Epithelial cell of esophagus (primary cell): Measurements from ENCODE around the gene CBR1.

Experiments
- DNase-seq: peaks from one replicate; pipeline ENCODE4 v3.0.0; 2010; ENCODE audit warnings: low read depth
- H3K4me3 ChIP-seq: 2 replicates; pipeline ENCODE4 v1.5.1; 2011; ENCODE audit warnings: mild to moderate bottlenecking, low read length, control low read depth
- TF ChIP-seq, protein P1 (sequence below): IDR thresholded peaks from 2 replicates; pipeline ENCODE4 v1.5.1; 2011; ENCODE audit warnings: low read depth, mild to moderate bottlenecking, low read length, control low read depth, inconsistent platforms; ENCODE audit not compliant: insufficient read depth; ENCODE audit errors: missing control alignments

The CBR1 gene

DNA sequence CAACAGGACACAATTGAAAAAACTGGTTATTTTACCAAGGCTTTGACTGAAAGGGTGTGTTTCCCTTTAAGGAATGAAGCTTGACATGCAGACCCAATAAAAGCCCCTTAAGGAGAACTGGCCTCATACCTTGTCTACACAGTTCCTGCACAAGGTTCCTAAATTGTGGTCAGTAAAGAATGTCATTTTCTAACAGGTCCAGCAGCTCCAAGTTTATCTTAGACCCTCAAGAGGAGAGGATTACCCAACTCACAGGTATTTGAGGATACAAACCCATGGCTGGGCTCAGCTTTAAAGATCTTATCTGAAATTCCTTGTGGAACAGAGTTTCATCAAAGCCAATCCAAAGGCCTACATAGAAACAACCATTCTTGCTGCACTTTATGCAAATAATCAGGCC is 33.6 kb downstream of the CBR1 start:
- DNase-seq, result no peak
- TF ChIP-seq, protein P1, sequence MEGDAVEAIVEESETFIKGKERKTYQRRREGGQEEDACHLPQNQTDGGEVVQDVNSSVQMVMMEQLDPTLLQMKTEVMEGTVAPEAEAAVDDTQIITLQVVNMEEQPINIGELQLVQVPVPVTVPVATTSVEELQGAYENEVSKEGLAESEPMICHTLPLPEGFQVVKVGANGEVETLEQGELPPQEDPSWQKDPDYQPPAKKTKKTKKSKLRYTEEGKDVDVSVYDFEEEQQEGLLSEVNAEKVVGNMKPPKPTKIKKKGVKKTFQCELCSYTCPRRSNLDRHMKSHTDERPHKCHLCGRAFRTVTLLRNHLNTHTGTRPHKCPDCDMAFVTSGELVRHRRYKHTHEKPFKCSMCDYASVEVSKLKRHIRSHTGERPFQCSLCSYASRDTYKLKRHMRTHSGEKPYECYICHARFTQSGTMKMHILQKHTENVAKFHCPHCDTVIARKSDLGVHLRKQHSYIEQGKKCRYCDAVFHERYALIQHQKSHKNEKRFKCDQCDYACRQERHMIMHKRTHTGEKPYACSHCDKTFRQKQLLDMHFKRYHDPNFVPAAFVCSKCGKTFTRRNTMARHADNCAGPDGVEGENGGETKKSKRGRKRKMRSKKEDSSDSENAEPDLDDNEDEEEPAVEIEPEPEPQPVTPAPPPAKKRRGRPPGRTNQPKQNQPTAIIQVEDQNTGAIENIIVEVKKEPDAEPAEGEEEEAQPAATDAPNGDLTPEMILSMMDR, result no peak
- H3K4me3 ChIP-seq, result no peak overlapping the region

DNA sequence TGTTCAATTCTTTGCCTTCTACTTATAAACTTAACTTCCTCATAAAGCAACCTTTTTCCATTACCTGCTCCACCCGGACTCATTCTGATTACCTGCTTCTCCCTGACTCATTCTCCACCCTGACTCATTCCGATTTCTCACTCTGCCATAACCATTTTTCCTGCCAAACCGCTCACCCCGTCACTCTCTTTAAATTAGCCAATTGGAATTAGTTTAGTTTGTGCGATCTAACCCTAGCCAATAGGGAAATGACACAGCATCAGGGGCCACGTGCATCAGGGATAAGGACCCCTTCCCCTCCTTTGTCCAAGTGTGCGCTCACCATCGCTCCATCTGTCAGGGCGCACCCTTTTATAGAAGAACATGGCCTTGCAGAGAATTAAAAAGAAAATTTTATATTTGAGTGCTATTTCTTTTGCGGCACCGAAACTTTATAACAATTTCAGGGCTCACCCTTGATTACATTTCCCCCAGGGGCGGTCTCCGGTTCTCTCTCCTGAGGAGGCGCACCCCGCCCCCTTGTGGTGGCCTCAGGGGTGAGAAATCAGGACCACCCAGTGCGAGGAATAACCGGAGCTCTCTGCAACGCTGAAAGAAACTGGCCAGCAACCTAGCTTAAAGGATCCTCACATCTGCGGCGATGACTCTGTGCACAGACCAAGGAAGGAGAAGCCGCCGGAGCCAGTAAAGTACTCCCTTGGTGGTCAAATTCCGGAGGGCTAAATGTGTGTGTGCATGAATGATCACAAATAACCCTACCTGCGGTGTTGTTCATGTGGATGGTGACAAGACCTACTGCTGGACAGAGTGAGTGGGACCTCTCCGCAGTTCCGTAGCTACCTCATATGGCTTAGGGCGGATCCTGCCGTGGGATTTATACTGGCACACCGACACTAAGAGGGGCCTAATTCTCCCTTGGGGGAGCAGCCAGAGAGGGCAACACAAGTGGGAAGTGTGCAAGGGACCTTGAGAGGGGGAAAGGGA is 34.8 kb downstream of the CBR1 start:
- DNase-seq, result peak; percentile 88
- TF ChIP-seq, protein P1, result peak; percentile 39
- peak overlapping the region; percentile 7 for H3K4me3 ChIP-seq

- TF ChIP-seq, protein P1, result no peak
- DNase-seq, result no peak
- H3K4me3 ChIP-seq, result no peak overlapping the region
Measured at GRCh38 chr21:36105327-36105842, 35.6 kb downstream of the CBR1 start.

DNA sequence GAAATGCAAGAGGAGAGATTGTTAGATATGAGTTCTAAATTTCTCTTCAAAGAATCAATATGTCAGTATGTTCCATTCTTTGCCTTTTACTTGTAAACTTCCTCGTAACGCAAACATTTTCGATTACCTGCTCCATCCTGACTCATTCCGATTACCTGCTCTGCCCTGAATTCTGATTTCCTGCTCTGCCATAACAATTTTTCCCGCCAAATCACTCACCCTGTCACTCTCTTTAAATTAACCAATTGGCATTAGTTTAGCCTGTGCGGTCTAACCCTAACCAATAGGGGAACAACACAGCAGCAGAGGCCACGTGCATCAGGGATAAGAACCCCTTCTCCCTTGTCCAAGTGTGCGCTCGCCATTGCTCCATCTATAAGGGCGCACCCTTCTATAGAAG is 40.0 kb downstream of the CBR1 start:
- no peak for DNase-seq
- TF ChIP-seq, protein P1, result no peak
- H3K4me3 ChIP-seq, result no peak overlapping the region

- H3K4me3 ChIP-seq, result no peak overlapping the region
- TF ChIP-seq, protein P1, result no peak
- DNase-seq, result no peak
Measured at GRCh38 chr21:36111238-36111637, 41.4 kb downstream of the CBR1 start.

DNA sequence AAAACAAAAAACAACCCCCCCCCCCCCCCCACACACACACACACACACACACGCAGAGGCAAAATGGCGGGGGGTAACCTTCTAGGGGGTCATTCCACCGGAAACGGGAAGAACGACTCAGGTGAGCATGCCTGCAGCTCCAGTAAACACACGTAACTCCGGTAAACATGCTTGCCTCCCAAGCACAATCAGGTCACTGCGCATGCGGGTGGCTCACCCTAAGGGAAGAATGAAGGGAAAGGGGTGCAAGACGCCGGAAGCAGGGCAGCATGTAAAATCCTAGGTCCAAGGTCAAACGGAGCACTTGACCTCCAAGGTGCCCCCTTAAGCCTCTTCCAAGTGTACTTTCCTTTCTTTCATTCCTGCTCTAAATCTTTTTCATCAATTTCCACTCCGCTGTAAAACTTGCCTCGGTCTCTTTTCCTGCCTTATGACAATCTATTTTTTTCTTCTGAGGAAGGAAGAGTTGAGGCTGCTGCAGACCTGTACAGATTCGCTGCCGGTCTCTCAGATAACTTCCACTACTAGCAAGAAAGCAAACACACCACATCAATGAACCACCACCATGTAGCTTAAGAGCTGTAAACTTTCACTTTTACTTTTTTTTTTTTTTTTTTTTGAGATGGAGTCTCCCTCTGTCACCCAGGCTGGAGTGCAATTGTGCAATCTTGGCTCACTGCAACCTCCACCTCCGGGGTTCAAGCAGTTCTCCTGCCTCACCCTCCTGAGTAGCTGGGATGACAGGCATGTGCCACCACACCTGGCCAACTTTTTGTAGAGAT is 44.0 kb downstream of the CBR1 start:
- peak overlapping the region; percentile 23 for H3K4me3 ChIP-seq
- DNase-seq, result peak; percentile 66
- TF ChIP-seq, protein P1, result no peak
